ENCODE results near the gene FSTL4.

The FSTL4 gene

GRCh38 chr5:133366438-133366837 is 245.9 kb downstream of the FSTL4 start:
- DNase-seq (ENCODE audit: low spot score) = no peak

- DNase-seq (ENCODE audit: low spot score) = no peak
Measured at GRCh38 chr5:133365738-133366137, 246.6 kb downstream of the FSTL4 start.

GRCh38 chr5:133364936-133365707 is 247.2 kb downstream of the FSTL4 start:
- DNase-seq (ENCODE audit: low spot score) = no peak

- no peak for DNase-seq (ENCODE audit: low spot score)
Measured at GRCh38 chr5:133363807-133364587, 248.3 kb downstream of the FSTL4 start.

- no peak for DNase-seq (ENCODE audit: low spot score)
Measured at GRCh38 chr5:133362438-133362837, 249.9 kb downstream of the FSTL4 start.

- DNase-seq (ENCODE audit: low spot score) = no peak
Measured at GRCh38 chr5:133361922-133362321, 250.4 kb downstream of the FSTL4 start.

GRCh38 chr5:133360693-133361472 is 251.5 kb downstream of the FSTL4 start:
- no peak for DNase-seq (ENCODE audit: low spot score)

- DNase-seq (ENCODE audit: low spot score) = no peak
Measured at GRCh38 chr5:133359861-133360260, 252.5 kb downstream of the FSTL4 start.

GRCh38 chr5:133358271-133358670 is 254.1 kb downstream of the FSTL4 start:
- no peak for DNase-seq (ENCODE audit: low spot score)

- DNase-seq (ENCODE audit: low spot score) = no peak
Measured at GRCh38 chr5:133357758-133358157, 254.6 kb downstream of the FSTL4 start.

- no peak for DNase-seq (ENCODE audit: low spot score)
Measured at GRCh38 chr5:133356984-133357421, 255.3 kb downstream of the FSTL4 start.

- DNase-seq (ENCODE audit: low spot score) = no peak
Measured at GRCh38 chr5:133356396-133356983, 255.9 kb downstream of the FSTL4 start.

- DNase-seq (ENCODE audit: low spot score) = no peak
Measured at GRCh38 chr5:133354323-133355185, 257.8 kb downstream of the FSTL4 start.

GRCh38 chr5:133353741-133354140 is 258.6 kb downstream of the FSTL4 start:
- no peak for DNase-seq (ENCODE audit: low spot score)

- DNase-seq (ENCODE audit: low spot score) = no peak
Measured at GRCh38 chr5:133348406-133348805, 263.9 kb downstream of the FSTL4 start.

GRCh38 chr5:133347039-133347438 is 265.3 kb downstream of the FSTL4 start:
- DNase-seq (ENCODE audit: low spot score) = no peak

GRCh38 chr5:133344266-133344665 is 268.1 kb downstream of the FSTL4 start:
- no peak for DNase-seq (ENCODE audit: low spot score)

- DNase-seq (ENCODE audit: low spot score) = no peak
Measured at GRCh38 chr5:133343196-133343595, 269.1 kb downstream of the FSTL4 start.

- no peak for DNase-seq (ENCODE audit: low spot score)
Measured at GRCh38 chr5:133341915-133342710, 270.2 kb downstream of the FSTL4 start.

GRCh38 chr5:133341296-133341695 is 271.0 kb downstream of the FSTL4 start:
- DNase-seq (ENCODE audit: low spot score) = no peak

All from AG08396 (cell line).